Large intestine (tissue), 3 donors: ENCODE results near the gene H6PD. TPM values are rescaled to one million over a fixed set of nuclear protein-coding genes. Genes with fewer than 3 reads are reported as not detected.

Experiments
- DNase-seq, 2 donors: peaks; one replicate each; pipeline versions ENCODE4 v3.0.0 to v3.0.0-alpha.2; 2013
- H3K27ac ChIP-seq: one replicate; pipeline ENCODE4 v1.5.1; 2013; ENCODE audit warnings: low read length
- H3K27me3 ChIP-seq: 2 replicates; pipeline ENCODE4 v1.6.1; 2013; ENCODE audit warnings: low read length; ENCODE audit not compliant: control insufficient read depth, insufficient read depth
- H3K36me3 ChIP-seq: 2 replicates; pipeline ENCODE4 v1.6.1; 2013; ENCODE audit warnings: low read length; ENCODE audit not compliant: control insufficient read depth, insufficient read depth
- H3K4me1 ChIP-seq: one replicate; pipeline ENCODE4 v1.6.1; 2013; ENCODE audit warnings: low read length; ENCODE audit not compliant: control insufficient read depth, insufficient read depth
- H3K4me3 ChIP-seq: one replicate; pipeline ENCODE4 v1.5.1; 2013; ENCODE audit warnings: low read length
- H3K9me3 ChIP-seq: one replicate; pipeline ENCODE4 v1.6.1; 2013; ENCODE audit warnings: mild to moderate bottlenecking, low read depth, low read length, moderate library complexity; ENCODE audit not compliant: control insufficient read depth
- WGBS: methylation state at CpG from one replicate; pipeline ENCODE4 v1.1.5; 2013; ENCODE audit warnings: low lambda C conversion rate; ENCODE audit not compliant: insufficient coverage; 5-methylcytosine and 5-hydroxymethylcytosine counted together
- polyA plus RNA-seq: library from polyadenylated mRNA; unstranded; fragments of 120-200 nt; gene quantifications from one replicate; pipeline ENCODE4 v1.2.1, GENCODE V29; 2013

H6PD gene
- polyA plus RNA-seq, 1 donor, result 36.6 TPM

DNA sequence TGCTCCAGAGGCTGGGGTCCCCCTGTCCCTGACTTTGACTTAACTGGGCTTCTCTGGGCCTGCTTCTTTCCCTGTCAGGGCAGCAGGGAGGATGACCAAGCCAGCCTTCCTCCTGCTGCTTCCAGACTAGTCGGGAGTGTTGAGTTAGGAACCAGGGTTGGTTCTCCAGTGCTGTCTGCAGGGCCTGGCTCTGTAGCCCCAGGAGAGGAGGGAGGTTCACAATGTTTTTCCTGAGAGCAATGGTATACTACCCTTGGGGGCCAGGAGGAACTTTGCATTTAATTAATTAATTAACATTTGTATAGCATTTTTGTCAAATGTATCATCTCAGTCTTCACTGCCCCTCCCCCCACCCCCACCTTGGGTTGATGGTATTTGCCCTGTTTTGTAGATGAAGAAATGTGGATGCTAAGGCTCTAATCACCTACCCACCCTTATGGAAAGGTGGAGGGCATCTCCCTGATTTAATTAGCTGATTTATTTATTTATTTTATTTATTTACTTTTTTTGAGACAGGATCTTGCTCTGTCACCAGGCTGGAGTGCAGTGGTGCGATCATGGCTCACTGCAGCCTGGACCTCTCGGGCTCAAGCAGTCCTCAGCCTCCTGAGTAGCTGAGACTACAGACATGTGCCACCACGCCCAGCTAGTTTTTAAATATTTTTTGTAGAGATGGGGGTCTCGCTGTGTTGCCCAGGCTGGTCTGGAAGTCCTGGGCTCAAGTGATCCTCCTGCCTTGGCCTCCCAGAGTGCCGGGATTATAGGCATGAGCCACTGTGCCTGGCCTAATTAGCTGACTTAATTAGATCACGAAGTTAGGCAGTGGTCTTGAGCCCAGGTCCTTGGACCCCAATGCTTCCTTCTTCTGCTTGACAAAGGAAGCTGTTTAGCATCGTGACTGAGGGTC, 6.6 kb downstream of the H6PD start:
- DNase-seq, result no peak
- WGBS, result 100% methylated on average over 1 of the region's 8 CpGs
- Histone ChIP-seq H3K27me3 (no peaks in the 10 kb centered on the region), H3K4me3 (no peak overlapping the region), H3K4me1 (peaks cover 38% of the 10 kb centered on the region), H3K36me3 (peaks cover 25% of the 10 kb centered on the region), H3K9me3 (no peaks in the 10 kb centered on the region), H3K27ac (no peak overlapping the region)

DNA sequence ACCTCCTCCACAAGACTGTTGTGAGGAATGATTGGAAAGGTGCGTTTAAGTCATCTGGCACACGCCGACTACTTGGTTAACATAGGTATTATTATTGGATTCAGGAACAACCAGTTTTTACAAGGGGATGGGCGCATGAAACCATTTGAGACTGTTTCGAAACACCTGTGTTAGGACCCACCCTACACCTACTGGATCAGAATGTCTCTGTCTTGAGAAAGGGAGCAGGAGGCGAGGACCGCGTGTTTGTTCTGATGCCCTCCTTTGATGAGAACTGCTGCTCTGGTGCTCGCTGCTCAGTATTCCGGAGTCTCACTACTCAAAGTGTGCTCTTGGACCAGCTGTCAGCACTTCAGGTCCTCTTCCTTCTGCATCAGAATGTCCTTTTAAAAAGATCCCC, 7.3 kb downstream of the H6PD start:
- no peak for DNase-seq
- Histone ChIP-seq H3K4me3 (no peak overlapping the region), H3K27ac (peak overlapping the region; percentile 28), H3K9me3 (no peaks in the 10 kb centered on the region), H3K36me3 (peaks cover 31% of the 10 kb centered on the region), H3K27me3 (no peaks in the 10 kb centered on the region), H3K4me1 (peaks cover 38% of the 10 kb centered on the region)
- WGBS, result 100% methylated on average over 1 of the region's 10 CpGs

DNA sequence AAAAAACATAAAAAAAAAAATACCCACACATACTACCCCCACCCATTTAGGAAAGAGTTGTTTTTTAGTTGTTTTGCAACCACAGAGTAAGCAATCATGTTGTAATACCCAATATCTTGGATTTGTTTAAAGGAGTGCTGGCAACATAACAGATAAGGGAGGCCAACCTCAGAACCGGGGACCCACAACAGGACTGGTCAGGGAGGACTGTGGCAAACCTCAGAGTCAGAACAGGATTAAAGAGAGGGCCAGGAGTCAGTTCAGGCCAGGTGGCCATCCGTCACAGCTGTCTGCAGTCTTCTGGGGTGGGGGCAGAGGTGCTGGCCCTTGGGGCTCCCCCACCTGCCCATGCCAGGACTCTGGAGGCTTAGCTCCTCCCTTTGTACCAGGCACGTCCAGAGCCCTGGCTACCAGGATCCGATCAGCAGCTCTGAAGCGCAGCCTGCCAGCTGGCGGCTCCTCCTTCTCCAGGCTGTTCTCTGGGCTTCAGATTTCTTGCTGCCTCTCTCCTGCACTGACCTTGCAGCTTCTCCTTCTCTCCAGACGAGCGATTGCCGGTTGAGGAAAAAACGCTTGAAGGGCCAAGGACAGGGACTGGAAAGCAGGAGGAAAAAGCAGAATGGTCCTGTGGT, 7.9 kb downstream of the H6PD start:
- no CpG with 5 or more reads among the region's 10 CpGs for WGBS
- peak in 1 of 2 donors; percentile 52 for DNase-seq
- H3K9me3 ChIP-seq, result no peaks in the 10 kb centered on the region
- H3K36me3 ChIP-seq, result peaks cover 35% of the 10 kb centered on the region
- no peaks in the 10 kb centered on the region for H3K27me3 ChIP-seq
- H3K4me3 ChIP-seq, result no peak overlapping the region
- H3K27ac ChIP-seq, result peak overlapping the region; percentile 28
- peaks cover 38% of the 10 kb centered on the region for H3K4me1 ChIP-seq

DNA sequence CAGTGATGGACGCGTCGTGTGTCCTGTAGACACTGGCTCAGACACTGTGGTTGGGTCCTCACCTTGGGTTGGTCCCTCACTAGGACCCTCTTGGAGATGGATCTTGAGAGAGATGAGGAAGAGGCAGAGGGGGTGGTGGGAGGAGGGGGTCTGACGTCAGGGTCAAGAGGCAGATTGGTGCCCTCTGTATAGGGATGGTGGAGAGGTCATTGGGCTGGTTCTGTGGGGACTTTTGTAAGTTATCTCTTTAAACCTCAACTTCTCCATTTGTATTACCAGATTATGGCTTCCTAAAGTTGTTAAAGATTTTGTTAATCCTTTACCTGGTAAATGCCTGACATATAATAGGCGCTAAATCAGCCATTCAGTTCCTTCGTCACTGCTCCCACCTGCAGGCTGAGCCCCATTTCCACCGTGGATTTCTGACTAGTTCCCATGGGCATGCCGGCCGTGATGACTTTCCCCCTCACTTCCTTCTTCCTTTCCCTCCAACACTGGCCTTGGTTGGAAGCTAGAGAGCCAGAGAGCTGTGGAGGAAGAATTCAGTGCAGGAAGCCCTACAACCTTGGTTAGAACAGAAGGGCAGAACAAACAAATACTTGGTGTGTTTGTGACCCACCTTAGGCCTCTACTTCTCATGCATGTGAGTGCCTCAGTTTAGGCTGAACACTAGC, 8.6 kb downstream of the H6PD start:
- H3K27me3 ChIP-seq, result no peaks in the 10 kb centered on the region
- H3K4me3 ChIP-seq, result no peak overlapping the region
- no peak for DNase-seq
- no peaks in the 10 kb centered on the region for H3K9me3 ChIP-seq
- H3K27ac ChIP-seq, result no peak overlapping the region
- no CpG with 5 or more reads among the region's 9 CpGs for WGBS
- H3K36me3 ChIP-seq, result peaks cover 38% of the 10 kb centered on the region
- peaks cover 36% of the 10 kb centered on the region for H3K4me1 ChIP-seq

- Histone ChIP-seq H3K36me3 (peaks cover 43% of the 10 kb centered on the region), H3K27me3 (no peaks in the 10 kb centered on the region), H3K4me3 (no peak overlapping the region), H3K4me1 (peaks cover 39% of the 10 kb centered on the region), H3K9me3 (no peaks in the 10 kb centered on the region), H3K27ac (no peak overlapping the region)
- WGBS, result no CpG with 5 or more reads among the region's 9 CpGs
- no peak for DNase-seq
Measured at GRCh38 chr1:9244501-9245229, 10.1 kb downstream of the H6PD start.

GRCh38 chr1:9245230-9245619, 10.7 kb downstream of the H6PD start:
- no CpG with 5 or more reads among the region's 15 CpGs for WGBS
- H3K4me1 ChIP-seq, result peaks cover 40% of the 10 kb centered on the region
- H3K4me3 ChIP-seq, result no peak overlapping the region
- H3K27ac ChIP-seq, result no peak overlapping the region
- H3K36me3 ChIP-seq, result peaks cover 43% of the 10 kb centered on the region
- H3K27me3 ChIP-seq, result no peaks in the 10 kb centered on the region
- no peak for DNase-seq
- H3K9me3 ChIP-seq, result no peaks in the 10 kb centered on the region

DNA sequence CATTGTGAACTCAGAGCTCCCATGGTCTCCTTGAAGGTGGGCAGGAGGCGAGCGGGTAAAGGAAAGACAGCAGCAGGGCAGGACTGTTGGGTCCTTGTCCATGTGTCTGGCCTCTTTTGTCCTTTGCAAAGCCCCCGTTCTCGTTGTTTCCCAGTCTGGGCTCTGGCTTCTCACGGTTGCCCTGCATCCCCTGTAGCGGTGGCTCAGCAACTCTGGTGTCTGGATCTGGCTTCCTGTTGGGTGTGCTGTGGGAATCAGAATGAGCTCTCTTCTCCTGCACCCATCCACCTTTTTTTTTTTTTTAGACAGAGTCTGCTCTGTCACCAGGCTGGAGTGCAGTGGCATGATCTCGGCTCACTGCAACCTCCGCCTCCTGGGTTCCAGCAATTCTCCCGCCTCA, 11.1 kb downstream of the H6PD start:
- peaks cover 45% of the 10 kb centered on the region for H3K4me1 ChIP-seq
- no peak overlapping the region for H3K4me3 ChIP-seq
- WGBS, result no CpG with 5 or more reads among the region's 9 CpGs
- no peak for DNase-seq
- peaks cover 46% of the 10 kb centered on the region for H3K36me3 ChIP-seq
- no peaks in the 10 kb centered on the region for H3K9me3 ChIP-seq
- no peaks in the 10 kb centered on the region for H3K27me3 ChIP-seq
- no peak overlapping the region for H3K27ac ChIP-seq

GRCh38 chr1:9246215-9246614, 11.6 kb downstream of the H6PD start:
- Histone ChIP-seq H3K4me3 (no peak overlapping the region), H3K27me3 (no peaks in the 10 kb centered on the region), H3K9me3 (no peaks in the 10 kb centered on the region), H3K27ac (no peak overlapping the region), H3K4me1 (peaks cover 50% of the 10 kb centered on the region), H3K36me3 (peaks cover 49% of the 10 kb centered on the region)
- no peak for DNase-seq
- no CpG with 5 or more reads among the region's 5 CpGs for WGBS

DNA sequence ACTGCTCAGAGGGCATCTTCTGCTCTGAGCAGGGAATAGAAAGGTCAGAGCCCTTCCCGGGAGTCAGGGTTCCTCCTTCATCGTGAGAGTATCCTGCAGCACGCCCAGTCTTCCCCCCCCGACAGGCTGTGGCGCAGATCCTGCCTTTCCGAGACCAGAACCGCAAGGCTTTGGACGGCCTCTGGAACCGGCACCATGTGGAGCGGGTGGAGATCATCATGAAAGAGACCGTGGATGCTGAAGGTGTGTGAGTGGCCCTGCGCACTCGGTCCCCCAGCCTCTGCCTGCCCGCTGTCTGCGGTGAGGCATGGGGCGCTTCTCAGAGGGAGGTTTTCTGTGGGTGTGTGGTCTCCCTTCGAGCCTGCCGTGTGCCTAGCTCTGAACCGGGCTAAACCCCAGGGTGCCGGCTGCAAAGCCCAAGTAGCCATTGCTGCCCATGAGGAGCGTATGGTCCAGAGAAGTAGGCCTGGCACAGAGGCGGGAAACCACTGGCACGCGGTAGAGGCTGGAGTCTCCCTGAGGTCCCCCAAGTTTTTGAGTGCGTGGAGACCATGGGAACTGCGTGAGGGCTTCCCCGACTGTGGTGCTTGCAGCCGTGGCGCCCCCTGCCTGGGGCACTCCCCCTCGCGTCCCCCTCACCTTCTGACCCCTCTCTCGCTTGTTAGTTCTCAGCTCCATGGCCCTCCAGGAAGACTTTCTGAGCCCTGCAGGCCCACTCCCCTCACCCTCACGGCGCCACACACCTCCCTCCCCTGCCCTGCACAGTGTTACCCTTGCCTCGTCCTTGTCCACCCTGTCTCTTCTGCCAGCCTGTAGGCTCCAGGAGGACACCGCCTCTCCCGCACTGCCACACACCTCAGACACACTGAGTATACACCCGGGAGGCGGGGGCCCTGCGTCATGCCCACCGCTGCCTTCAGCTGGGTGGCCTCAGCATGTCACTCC, 12.5 kb downstream of the H6PD start:
- no peak for DNase-seq
- peaks cover 49% of the 10 kb centered on the region for H3K4me1 ChIP-seq
- H3K27ac ChIP-seq, result no peak overlapping the region
- no peak overlapping the region for H3K4me3 ChIP-seq
- peaks cover 52% of the 10 kb centered on the region for H3K36me3 ChIP-seq
- no CpG with 5 or more reads among the region's 41 CpGs for WGBS
- no peaks in the 10 kb centered on the region for H3K9me3 ChIP-seq
- H3K27me3 ChIP-seq, result no peaks in the 10 kb centered on the region
